Breast epithelium (tissue), 4 donors: ENCODE data around the gene GADL1. TPM values are rescaled to one million over a fixed set of nuclear protein-coding genes. Genes with fewer than 3 reads are reported as not detected.

Experiments
- DNase-seq, 2 donors: peaks; one replicate each; pipeline ENCODE4 v3.0.0-alpha.2; 2019; ENCODE audit warnings: low spot score in 2 of 2
- H3K27ac ChIP-seq, 2 donors: fragments of 200-600 bp; sonication (generic) in 1 of 2; one replicate each; pipeline ENCODE4 v1.5.1; 2016 to 2019; ENCODE audit warnings: mild to moderate bottlenecking in 1 of 2
- H3K27me3 ChIP-seq, 2 donors: fragments of 200-600 bp; sonication (generic) in 1 of 2; one replicate each; pipeline versions ENCODE4 v1.5.1 to v1.6.0; 2017 to 2019; ENCODE audit warnings: control low read depth in 1 of 2, mild to moderate bottlenecking in 1 of 2
- H3K36me3 ChIP-seq: fragments of 200-600 bp; one replicate; pipeline ENCODE4 v1.5.1; 2019
- H3K4me1 ChIP-seq, 2 donors: fragments of 200-600 bp; sonication (generic); one replicate each; pipeline ENCODE4 v1.5.1; 2016 to 2019; ENCODE audit warnings: control low read depth in 1 of 2
- H3K4me3 ChIP-seq, 3 donors: fragments of 200-600 bp; sonication (generic); 1 replicate in 2 of 3; 2 replicates in 1 of 3; pipeline ENCODE4 v1.5.1; 2016 to 2019; ENCODE audit warnings: mild to moderate bottlenecking in 3 of 3, moderate library complexity in 2 of 3
- H3K9me3 ChIP-seq, 2 donors: fragments of 200-600 bp; sonication (generic) in 1 of 2; one replicate each; pipeline ENCODE4 v1.5.1; 2016 to 2019; ENCODE audit warnings: control low read depth in 1 of 2
- POLR2A ChIP-seq: fragments of 450-650 bp; IDR thresholded peaks from one replicate; pipeline ENCODE4 v1.6.1; 2016; ENCODE audit warnings: antibody characterized with exemption, mild to moderate bottlenecking, moderate library complexity
- POLR2AphosphoS5 ChIP-seq, 3 donors: sonication (generic); formaldehyde crosslinking; IDR thresholded peaks; one replicate each; pipeline ENCODE4 v1.6.1; 2017; ENCODE audit warnings: antibody characterized with exemption in 3 of 3
- intact Hi-C: fragments of 100-400 bp; cut with DNase I; formaldehyde crosslinking; loops from one replicate; pipeline ENCODE4 v1.15.1; 2023; ENCODE audit warnings: low total_unique reads
- total RNA-seq, 3 donors: library from RNA; depleted of rRNA; stranded (reverse); fragments of >200 nt; gene quantifications; one replicate each; pipeline ENCODE4 v1.1.0, GENCODE V29; 2016
- TF ChIP-seq, protein P1 (sequence below), 3 donors: fragments of 450-650 bp; IDR thresholded peaks; one replicate each; pipeline ENCODE4 v1.5.1; 2016 to 2017; ENCODE audit warnings: antibody characterized with exemption in 3 of 3, mild to moderate bottlenecking in 3 of 3, moderate library complexity in 3 of 3

GADL1 gene, protein sequence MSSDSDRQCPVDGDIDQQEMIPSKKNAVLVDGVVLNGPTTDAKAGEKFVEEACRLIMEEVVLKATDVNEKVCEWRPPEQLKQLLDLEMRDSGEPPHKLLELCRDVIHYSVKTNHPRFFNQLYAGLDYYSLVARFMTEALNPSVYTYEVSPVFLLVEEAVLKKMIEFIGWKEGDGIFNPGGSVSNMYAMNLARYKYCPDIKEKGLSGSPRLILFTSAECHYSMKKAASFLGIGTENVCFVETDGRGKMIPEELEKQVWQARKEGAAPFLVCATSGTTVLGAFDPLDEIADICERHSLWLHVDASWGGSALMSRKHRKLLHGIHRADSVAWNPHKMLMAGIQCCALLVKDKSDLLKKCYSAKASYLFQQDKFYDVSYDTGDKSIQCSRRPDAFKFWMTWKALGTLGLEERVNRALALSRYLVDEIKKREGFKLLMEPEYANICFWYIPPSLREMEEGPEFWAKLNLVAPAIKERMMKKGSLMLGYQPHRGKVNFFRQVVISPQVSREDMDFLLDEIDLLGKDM
- total RNA-seq = not detected

DNA sequence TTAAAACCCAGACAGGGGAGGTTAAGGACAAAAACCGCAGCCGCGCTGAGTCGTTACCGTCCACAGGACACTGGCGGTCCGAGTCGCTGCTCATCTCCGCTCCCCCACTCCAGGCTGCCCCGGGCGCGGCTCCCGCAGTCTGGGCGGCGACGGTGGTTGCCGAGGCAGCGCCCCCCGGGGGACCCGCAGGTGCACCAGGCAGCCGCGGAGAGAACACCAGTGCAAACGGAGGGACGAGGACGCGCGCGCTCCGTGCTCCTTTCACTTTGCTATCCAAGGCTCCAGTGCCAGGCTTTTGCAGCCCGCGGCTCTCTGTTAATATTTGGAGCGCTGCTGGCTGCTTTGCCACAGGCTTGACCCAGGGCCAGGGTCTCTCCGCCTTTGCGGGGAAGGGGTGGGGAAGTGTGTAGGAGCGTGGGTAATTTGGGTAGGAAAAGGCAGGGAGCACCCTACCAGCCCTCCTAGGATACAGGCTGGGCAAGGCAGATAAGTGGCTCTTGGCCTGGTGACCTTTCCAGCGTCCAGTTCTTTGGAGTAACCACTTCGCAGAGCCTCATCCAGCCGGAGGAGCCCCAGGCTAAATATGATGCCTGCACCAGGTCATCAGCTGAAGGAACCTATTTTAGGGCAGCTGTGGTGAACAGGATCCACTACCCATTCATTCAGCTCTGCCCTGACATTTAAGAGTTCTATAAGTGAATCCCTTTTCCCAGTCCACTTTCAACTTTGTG, at the start of gene GADL1:
TSS of gene GADL1 (minus strand) at position 141 of the 731 bp plus-strand sequence. CDS start at position 94, 47 bp downstream.
- TF ChIP-seq POLR2A (no peak), POLR2AphosphoS5 (IDR thresholded peaks at IDR 0.05) (no peak)
- TF ChIP-seq, protein P1, sequence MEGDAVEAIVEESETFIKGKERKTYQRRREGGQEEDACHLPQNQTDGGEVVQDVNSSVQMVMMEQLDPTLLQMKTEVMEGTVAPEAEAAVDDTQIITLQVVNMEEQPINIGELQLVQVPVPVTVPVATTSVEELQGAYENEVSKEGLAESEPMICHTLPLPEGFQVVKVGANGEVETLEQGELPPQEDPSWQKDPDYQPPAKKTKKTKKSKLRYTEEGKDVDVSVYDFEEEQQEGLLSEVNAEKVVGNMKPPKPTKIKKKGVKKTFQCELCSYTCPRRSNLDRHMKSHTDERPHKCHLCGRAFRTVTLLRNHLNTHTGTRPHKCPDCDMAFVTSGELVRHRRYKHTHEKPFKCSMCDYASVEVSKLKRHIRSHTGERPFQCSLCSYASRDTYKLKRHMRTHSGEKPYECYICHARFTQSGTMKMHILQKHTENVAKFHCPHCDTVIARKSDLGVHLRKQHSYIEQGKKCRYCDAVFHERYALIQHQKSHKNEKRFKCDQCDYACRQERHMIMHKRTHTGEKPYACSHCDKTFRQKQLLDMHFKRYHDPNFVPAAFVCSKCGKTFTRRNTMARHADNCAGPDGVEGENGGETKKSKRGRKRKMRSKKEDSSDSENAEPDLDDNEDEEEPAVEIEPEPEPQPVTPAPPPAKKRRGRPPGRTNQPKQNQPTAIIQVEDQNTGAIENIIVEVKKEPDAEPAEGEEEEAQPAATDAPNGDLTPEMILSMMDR (IDR thresholded peaks at IDR 0.05) = no peak
- Histone ChIP-seq H3K4me3 (peak within 1 kb of the TSS; percentile 59 to 69 (median 59)), H3K27ac (no peak within 1 kb of the TSS), H3K36me3 (no peaks in the 10 kb centered on the region), H3K9me3 (no peaks in the 10 kb centered on the region), H3K27me3 (peaks cover 0 to 19% of the 10 kb centered on the region in 2 donors), H3K4me1 (no peaks in the 10 kb centered on the region)
- intact Hi-C loops = no loop called here
- DNase-seq = no peak

DNA sequence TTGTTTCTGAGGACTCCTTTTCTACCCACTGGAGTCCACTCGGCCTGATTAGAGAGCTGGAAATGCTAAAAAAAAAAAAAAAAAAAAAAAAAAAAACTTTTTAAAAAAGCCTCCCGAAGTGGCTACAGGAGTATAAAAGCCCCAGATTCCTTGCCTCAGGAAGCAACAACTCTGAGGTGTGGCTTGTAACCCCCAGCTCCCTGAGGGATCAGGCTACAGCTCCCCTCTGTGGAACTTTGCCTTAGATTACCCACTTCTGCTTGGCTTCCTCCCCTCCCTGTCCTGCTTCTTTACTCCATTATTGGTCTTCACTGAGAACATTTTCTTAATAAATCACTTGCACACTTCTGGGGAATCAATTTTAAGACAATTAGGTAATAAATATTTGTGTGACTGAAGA, 49.7 kb upstream of the GADL1 start:
- H3K36me3 ChIP-seq = no peaks in the 10 kb centered on the region
- no peaks in the 10 kb centered on the region for H3K4me1 ChIP-seq
- H3K4me3 ChIP-seq = no peak overlapping the region
- TF ChIP-seq, protein P1 (IDR thresholded peaks at IDR 0.05) = no peak
- TF ChIP-seq POLR2A = no peak
- TF ChIP-seq POLR2AphosphoS5 (IDR thresholded peaks at IDR 0.05) = no peak
- intact Hi-C loops = no loop called here
- no peak overlapping the region for H3K27ac ChIP-seq
- no peaks in the 10 kb centered on the region for H3K27me3 ChIP-seq
- H3K9me3 ChIP-seq = no peaks in the 10 kb centered on the region
- DNase-seq = no peak

DNA sequence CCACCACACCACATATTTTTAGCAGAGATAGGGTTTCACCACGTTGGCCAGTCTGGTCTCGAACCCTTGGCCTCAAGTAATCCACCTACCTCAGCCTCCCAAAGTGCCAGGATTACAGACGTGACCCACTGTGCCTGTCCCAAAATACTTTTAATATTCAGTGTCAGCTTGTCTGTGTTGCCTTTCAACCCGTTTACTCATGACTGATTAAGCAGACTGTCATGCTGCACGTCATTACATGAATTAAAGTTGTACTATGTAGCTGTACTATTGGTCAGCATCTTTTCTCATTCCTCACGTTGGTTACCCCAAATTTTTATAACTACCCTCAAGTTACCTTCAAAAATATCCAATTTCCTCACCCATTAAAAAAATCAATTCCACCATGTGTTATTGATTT, 48.7 kb upstream of the GADL1 start:
- no peaks in the 10 kb centered on the region for H3K36me3 ChIP-seq
- TF ChIP-seq POLR2AphosphoS5 (IDR thresholded peaks at IDR 0.05) = no peak
- TF ChIP-seq, protein P1 (IDR thresholded peaks at IDR 0.05) = no peak
- no peak for TF ChIP-seq POLR2A

DNA sequence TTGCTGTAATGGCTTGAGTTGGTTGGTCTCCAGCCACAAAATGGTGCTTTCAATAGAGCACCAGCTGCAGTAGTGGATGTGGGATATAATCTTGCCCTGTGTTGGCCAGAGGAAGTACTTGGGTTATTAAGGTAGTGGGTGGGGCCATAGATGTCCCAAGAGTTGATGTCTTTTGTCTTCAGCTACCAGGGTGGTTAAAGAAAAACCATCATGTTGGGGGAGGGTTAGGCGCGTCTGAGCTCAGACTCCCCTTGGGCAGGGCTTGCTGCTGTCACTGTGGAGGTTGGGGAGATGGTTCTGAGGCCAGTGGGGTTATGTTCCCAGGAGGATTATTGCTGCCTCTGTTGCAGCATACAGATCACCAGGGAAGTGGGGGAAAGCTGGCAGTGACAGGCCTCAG, 46.9 kb upstream of the GADL1 start:
- H3K36me3 ChIP-seq = no peaks in the 10 kb centered on the region
- TF ChIP-seq POLR2AphosphoS5 (IDR thresholded peaks at IDR 0.05) = no peak
- TF ChIP-seq, protein P1 (IDR thresholded peaks at IDR 0.05) = no peak
- intact Hi-C loops = no loop called here
- no peaks in the 10 kb centered on the region for H3K9me3 ChIP-seq
- H3K4me3 ChIP-seq = no peak overlapping the region
- H3K27me3 ChIP-seq = no peaks in the 10 kb centered on the region
- no peak for DNase-seq
- H3K27ac ChIP-seq = no peak overlapping the region
- no peaks in the 10 kb centered on the region for H3K4me1 ChIP-seq

More for the DNA sequence above, 48.7 kb upstream of the GADL1 start:
- no peak for DNase-seq
- no peak overlapping the region for H3K27ac ChIP-seq
- no peaks in the 10 kb centered on the region for H3K27me3 ChIP-seq
- H3K9me3 ChIP-seq = no peaks in the 10 kb centered on the region
- no peak overlapping the region for H3K4me3 ChIP-seq
- intact Hi-C loops = no loop called here
- H3K4me1 ChIP-seq = no peaks in the 10 kb centered on the region

DNA sequence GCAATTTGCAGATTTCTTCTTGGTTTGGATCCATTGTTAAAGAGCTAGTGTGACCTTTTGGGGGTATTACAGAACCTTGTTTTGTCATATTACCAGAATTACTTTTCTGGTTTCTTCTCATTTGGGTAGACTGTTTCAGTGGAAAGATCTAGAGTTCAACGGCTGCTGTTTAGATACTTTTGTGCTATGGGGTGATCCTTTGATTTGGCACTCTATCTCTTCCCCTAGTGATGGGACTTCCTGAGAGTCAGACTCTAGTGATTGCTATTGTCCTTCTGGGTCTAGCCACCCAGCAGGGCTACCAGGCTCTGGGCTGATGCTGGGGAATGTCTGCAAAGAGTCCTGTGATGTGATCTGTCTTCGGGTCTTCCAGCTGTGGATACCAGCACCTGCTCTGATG, 46.3 kb upstream of the GADL1 start:
- no peaks in the 10 kb centered on the region for H3K9me3 ChIP-seq
- H3K27ac ChIP-seq = no peak overlapping the region
- TF ChIP-seq POLR2AphosphoS5 (IDR thresholded peaks at IDR 0.05) = no peak
- no peak for TF ChIP-seq POLR2A
- TF ChIP-seq, protein P1 (IDR thresholded peaks at IDR 0.05) = no peak
- DNase-seq = no peak
- no peaks in the 10 kb centered on the region for H3K27me3 ChIP-seq
- no peaks in the 10 kb centered on the region for H3K36me3 ChIP-seq
- H3K4me1 ChIP-seq = no peaks in the 10 kb centered on the region
- H3K4me3 ChIP-seq = no peak overlapping the region
- intact Hi-C loops = no loop called here
